ENCODE results near the gene NFIA.
"Not testable (repeated sequence)": the region's sequence is repeated elsewhere in the genome, so short reads cannot be mapped to it uniquely, and the experiment has no call there.

NFIA gene

GRCh38 chr1:61255358-61255703 lies 173.0 kb downstream of the NFIA start:
- DNase-seq = no peak

- DNase-seq = no peak
Observed at GRCh38 chr1:61259379-61260148, 177.2 kb downstream of the NFIA start.

GRCh38 chr1:61260171-61260570 lies 177.8 kb downstream of the NFIA start:
- DNase-seq = no peak

- DNase-seq = no peak
Observed at GRCh38 chr1:61261595-61261994, 179.2 kb downstream of the NFIA start.

DNA sequence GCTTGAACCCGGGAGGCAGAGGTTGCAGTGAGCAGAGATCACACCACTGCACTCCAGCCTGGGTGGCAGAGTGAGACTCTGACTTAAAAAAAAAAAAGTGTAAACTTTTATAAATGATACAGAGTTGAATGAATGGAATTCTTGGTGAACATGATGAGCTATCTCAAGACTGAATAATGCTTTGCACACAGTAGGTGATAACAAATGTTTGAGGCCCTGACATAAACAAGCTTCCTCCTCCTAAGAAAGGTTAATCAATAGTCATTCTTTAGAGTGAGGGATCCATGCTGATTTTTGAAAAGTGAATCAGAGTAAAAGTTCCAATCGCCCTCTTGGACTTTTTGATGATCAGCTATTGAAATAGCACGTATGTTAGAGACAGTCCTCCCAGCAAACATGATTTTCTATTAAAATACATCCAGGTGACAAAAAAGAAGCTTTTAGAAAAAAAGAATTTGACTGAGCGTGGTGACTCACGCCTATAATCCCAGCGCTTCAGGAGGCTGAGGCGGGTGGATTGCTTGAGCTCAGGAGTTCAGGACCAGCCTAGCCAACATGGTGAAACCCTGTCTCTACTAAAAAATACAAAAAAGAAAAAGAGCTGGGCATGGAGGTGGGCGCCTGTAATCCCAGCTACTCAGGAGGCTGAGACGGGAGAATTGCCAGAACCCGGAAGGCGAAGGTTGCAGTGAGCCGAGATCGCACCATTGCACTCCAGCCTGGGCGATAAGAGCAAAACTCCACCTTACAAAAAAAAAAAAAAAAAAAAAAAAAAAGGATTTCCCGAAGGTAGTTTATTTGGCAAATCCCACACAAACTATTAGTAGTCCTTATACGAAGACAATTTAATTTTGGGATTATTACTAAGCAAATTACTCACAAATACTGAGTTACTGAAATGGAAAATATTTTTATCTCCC lies 181.8 kb downstream of the NFIA start:
- DNase-seq = no peak

- no peak for DNase-seq
Observed at GRCh38 chr1:61264825-61265242, 182.5 kb downstream of the NFIA start.

GRCh38 chr1:61265665-61266064 lies 183.3 kb downstream of the NFIA start:
- DNase-seq = no peak

DNA sequence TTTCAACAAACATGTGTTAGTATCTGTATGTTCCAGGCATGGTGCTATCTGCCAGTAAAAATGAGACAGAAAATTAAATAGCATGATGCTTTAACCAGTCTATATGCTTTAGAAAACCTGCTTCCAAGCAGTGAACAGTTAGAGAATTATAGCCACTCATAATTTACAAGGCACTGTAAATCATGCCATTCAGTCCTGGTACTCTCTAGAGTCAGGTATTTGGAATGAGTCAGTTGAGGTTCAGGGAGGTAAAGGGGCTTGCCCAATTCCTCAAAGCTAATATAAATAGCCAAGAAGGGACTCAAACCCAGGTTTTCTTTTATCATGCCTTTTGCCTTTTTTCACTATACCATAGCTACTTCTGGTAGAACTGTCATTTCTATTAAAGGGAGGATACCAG lies 184.4 kb downstream of the NFIA start:
- DNase-seq = no peak

- DNase-seq = no peak
Observed at GRCh38 chr1:61268546-61269240, 186.3 kb downstream of the NFIA start.

DNA sequence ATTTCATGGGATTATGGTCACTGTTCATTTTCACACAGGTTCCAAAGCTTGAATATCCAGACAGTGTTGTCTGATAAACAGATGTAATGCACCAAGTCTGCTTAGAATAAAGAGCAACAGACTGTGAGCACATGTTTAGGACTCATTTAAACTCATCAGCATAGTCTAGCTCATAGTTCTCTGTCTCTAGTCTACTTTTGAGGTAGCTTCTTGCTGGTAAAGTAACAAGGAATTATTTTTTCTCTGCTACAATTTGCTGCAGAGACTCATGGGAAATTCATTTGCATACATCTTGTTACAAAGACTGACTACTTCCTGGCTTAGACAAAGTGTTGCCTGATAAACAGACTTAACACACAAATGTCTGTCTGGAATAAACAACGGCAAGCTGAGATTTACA lies 187.2 kb downstream of the NFIA start:
- DNase-seq = no peak

DNA sequence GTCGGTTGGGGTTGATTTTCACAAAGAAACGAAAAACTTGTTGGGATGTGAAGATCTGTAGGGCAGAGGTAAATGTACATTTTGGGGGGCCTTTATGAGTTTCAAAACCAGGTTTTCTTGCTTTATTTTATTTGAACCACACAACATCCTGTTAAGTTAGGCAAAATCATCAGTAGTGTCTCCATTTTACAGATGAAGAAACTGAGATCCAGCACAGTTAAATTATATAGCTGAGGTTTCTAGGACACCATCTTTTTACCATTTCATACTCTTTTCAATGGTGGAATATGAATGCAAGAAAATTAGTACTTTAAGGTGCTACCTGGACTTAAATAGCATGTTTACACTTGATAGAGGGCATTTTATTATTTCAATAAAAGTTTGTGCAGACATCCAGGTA lies 187.7 kb downstream of the NFIA start:
- DNase-seq = no peak

- DNase-seq = no peak
Observed at GRCh38 chr1:61270761-61271411, 188.5 kb downstream of the NFIA start.

DNA sequence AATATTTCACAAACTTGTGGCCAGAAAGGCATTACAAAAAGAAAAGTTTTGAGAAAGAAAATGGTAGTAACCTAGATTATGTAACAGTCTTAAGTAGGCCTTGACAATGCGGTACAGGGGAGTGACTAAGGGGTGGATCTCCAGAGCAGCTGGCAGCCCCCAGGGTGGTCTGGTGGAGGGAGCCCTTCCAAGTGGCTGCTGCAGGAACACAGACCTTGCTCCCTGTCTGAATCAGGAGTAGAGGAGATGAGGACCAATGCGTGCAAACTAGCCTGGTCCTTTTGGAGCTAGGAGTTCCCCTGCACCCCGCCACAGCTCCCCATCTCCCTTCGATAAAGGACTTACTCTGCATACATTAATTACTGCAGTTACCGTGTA lies 189.0 kb downstream of the NFIA start:
- DNase-seq = no peak

DNA sequence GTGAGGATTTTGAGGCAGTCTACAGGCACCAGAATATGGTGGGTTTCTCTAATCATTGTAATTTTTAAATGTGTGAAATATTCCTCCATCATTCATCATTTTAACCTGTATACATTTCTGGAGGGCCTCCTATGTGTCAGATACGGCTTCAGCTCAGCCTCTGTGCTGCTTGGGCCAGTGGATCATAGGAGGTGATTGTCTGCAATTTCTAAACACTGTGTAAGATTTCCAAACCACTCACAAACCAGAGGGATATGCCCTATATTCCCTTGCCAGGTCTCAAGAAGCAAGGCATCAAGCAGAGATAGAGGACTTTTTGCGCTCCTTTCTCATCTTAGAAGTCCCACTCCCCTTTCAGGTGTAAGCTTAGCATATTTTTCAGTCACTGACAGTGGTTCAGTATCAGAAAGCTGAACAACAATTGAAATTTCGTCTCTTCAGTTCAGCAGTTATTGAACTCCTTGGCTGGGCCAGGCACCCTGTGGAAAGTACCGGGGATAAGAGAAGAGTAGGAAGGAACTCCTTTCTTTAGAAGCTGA lies 190.9 kb downstream of the NFIA start:
- DNase-seq = no peak

GRCh38 chr1:61273861-61274260 lies 191.5 kb downstream of the NFIA start:
- no peak for DNase-seq

DNA sequence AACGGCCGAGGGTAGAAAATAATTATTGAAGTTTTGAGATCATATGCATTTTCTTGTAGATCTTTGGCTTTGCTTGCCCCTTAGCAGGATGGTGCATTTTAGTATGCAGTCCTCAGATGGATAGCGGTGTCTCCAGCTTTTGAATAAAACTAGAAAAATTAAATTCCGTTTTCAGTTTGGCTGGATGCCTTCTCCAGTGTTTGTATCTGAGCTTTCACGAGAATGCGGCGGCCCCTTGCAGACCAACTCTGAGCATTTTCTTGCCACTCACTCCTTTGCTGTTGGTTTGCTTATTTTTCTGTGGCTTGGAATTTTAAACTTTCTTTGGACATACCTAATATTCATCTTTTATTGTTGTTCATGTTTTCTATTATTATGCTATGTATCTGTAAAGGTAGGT lies 192.6 kb downstream of the NFIA start:
- DNase-seq = no peak

GRCh38 chr1:61276246-61276645 lies 193.9 kb downstream of the NFIA start:
- no peak for DNase-seq

DNA sequence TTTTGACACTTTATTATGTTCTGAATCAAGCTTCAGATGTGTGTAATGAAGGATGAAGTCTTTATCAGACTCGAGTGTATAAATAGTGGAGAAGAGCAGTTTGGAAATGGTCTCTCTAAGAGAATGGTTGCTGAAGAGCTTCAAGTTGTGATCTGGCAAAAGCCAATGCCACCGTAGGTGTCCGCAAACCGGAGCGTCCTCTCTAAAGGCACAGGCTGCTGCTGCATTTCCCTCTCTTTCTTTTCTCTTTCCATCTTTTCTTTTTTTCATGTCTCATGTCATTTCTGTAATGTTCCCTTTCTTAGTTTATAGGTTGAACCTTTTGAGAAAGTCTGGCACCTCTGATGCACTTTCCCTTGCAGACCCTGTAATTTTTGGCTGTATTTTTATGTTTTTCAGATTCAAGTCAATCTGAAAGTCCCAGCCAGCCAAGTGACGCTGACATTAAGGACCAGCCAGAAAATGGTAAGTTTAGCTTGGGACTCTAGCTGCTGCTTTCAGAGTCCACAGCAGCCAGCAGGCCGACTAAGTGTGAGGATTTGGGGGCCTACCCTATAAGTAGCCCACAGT lies 194.8 kb downstream of the NFIA start:
- DNase-seq = no peak

- not testable (repeated sequence) for DNase-seq
Observed at GRCh38 chr1:61278503-61278902, 196.1 kb downstream of the NFIA start.

DNA sequence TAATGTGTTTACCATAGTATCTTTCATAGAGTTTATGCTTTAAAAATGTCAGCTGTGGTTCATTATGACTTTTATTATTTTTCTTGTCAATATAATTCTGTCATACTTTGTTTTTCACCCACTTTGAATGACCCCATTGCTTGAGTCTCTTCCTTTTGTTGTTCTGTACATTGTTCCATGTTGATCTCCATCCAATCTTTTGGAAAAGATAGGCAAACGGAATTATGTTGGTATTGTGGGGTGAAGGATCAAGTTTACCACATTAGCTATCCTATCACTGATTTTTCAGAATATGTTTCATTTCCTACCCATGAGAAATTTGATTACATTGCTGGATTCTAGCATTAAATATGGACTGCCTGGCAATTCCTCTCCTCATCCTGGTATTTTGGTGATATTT lies 196.6 kb downstream of the NFIA start:
- no peak for DNase-seq

DNA sequence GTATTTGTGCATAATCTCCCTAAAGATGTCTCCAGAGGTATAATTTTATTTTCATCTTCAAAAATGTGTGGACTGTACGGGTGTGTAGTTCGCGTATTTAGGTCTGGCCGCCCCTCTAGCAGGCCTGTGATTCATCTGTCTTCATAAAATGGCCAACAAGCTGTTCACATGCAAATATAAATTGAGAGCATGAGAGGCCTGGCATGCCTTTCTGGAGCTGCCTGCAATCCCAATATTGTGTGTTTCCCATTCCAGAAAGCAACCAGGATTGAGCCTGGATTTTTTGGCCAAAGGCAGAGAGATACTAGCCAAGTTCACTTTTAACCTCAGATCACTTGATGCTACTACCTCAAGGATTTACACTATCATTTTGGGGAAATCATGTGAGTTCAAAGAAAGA lies 197.2 kb downstream of the NFIA start:
- no peak for DNase-seq

- no peak for DNase-seq
Observed at GRCh38 chr1:61280452-61280851, 198.1 kb downstream of the NFIA start.

DNA sequence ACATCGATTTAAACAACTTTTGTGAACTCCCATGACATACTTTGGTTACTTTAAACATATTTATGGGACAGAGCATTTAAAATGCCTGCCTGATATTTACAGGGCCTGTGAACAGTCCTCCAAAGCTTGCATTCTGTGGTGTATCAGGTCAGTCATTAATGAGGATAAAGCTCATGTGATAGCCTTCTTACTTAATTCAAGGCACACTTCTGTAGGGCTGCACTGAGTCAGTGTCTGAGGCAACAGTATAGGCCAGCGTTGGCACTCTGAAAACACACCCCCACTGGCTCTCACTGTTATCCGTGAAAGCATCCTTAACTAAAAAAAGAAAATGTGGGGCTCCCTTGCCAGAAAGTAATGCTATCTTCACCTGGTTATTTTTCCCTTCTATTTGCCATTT lies 200.0 kb downstream of the NFIA start:
- DNase-seq = no peak

Data from NCI-H2171 treated with DMSO at 0.1 percent for 48 hours (cell line).